ENCODE measurements around the gene MYRIP. TPM values are rescaled to one million over a fixed set of nuclear protein-coding genes. Genes with fewer than 3 reads are reported as not detected.

Gene MYRIP
- total RNA-seq, 4 donors from 2014 or later, result 3.5 to 31.1 (median 12.1) TPM

- Histone ChIP-seq H3K4me1 (no peaks in the 10 kb centered on the region), H3K9me3 (no peaks in the 10 kb centered on the region)
Observed at GRCh38 chr3:40298075-40298474, 488.7 kb downstream of the MYRIP start.

DNA sequence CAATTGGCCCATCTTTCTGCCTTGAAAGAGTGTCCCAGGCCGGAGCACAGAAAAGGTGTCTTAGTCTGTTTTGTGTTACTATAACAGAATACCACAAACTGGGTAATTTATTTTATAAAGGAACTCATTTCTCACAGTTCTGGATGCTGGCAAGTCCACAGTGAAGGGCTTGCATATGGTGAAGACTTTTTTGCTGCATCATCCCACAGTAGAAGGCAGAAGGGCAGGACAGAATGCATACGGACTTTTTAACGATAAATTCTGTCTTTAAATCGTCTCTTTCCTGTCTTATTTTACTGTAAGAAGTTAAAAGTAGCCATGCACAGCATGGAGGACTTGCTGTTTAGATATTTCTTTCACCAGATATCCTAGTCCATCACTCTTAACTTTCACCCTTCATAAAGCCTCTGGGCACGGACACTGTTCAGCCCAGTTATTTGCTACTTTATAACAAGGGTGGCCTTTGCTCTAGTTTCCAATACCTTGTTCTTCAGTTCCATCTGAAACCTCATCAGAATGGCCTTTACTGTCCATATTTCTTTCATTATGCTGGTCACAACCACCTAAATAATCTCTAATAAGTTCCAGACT, 489.8 kb downstream of the MYRIP start:
- Histone ChIP-seq H3K27me3 (no peaks in the 10 kb centered on the region), H3K9me3 (no peaks in the 10 kb centered on the region), H3K4me1 (no peaks in the 10 kb centered on the region), H3K27ac (no peak overlapping the region), H3K4me3 (no peak overlapping the region), H3K36me3 (no peaks in the 10 kb centered on the region)
- intact Hi-C loops (cut with DNase I; ENCODE audit: low total_unique reads), result no loop called here
- TF ChIP-seq POLR2A (IDR thresholded peaks at IDR 0.05) (no peak), CTCF (IDR thresholded peaks at IDR 0.05) (no peak)
- no peak for DNase-seq

More at GRCh38 chr3:40298075-40298474, 488.7 kb downstream of the MYRIP start:
- H3K27ac ChIP-seq, result no peak overlapping the region
- no peaks in the 10 kb centered on the region for H3K36me3 ChIP-seq
- no peak overlapping the region for H3K4me3 ChIP-seq
- no peak for DNase-seq
- TF ChIP-seq CTCF (IDR thresholded peaks at IDR 0.05) (no peak), POLR2A (IDR thresholded peaks at IDR 0.05) (no peak)
- H3K27me3 ChIP-seq, result no peaks in the 10 kb centered on the region
- intact Hi-C loops (cut with DNase I; ENCODE audit: low total_unique reads), result no loop called here

- Histone ChIP-seq H3K36me3 (no peaks in the 10 kb centered on the region), H3K27ac (no peak overlapping the region), H3K4me3 (no peak overlapping the region), H3K27me3 (no peaks in the 10 kb centered on the region), H3K4me1 (no peaks in the 10 kb centered on the region), H3K9me3 (no peaks in the 10 kb centered on the region)
- intact Hi-C loops (cut with DNase I; ENCODE audit: low total_unique reads), result no loop called here
- no peak for TF ChIP-seq POLR2A (IDR thresholded peaks at IDR 0.05)
- TF ChIP-seq CTCF (IDR thresholded peaks at IDR 0.05), result no peak
- DNase-seq, result no peak
Observed at GRCh38 chr3:40299721-40300335, 490.4 kb downstream of the MYRIP start.

GRCh38 chr3:40302784-40303183, 493.4 kb downstream of the MYRIP start:
- no peaks in the 10 kb centered on the region for H3K9me3 ChIP-seq
- intact Hi-C loops (cut with DNase I; ENCODE audit: low total_unique reads), result no loop called here
- no peak for DNase-seq
- H3K4me3 ChIP-seq, result no peak overlapping the region
- TF ChIP-seq POLR2A (IDR thresholded peaks at IDR 0.05) (no peak), CTCF (IDR thresholded peaks at IDR 0.05) (no peak)
- H3K36me3 ChIP-seq, result no peaks in the 10 kb centered on the region
- no peak overlapping the region for H3K27ac ChIP-seq
- no peaks in the 10 kb centered on the region for H3K27me3 ChIP-seq
- no peaks in the 10 kb centered on the region for H3K4me1 ChIP-seq

- no peak overlapping the region for H3K4me3 ChIP-seq
- H3K36me3 ChIP-seq, result no peaks in the 10 kb centered on the region
- H3K27me3 ChIP-seq, result no peaks in the 10 kb centered on the region
- no peak for TF ChIP-seq POLR2A (IDR thresholded peaks at IDR 0.05)
- TF ChIP-seq CTCF (IDR thresholded peaks at IDR 0.05), result no peak
- no peak for DNase-seq
- H3K27ac ChIP-seq, result no peak overlapping the region
- H3K4me1 ChIP-seq, result no peaks in the 10 kb centered on the region
- intact Hi-C loops (cut with DNase I; ENCODE audit: low total_unique reads), result no loop called here
- no peaks in the 10 kb centered on the region for H3K9me3 ChIP-seq
Observed at GRCh38 chr3:40304352-40304751, 494.9 kb downstream of the MYRIP start.

All from uterus (tissue), 4 donors.